GM21423 (cell line): Measurements from ENCODE around the gene TNFSF13.
A peak's percentile ranks its signal among the peaks of the same experiment; 100 is the strongest.

ENCODE experiments used
- ATAC-seq: cut with Tn5 transposase; IDR thresholded peaks from one replicate; pipeline ENCODE4 v1.9.1; 2021; ENCODE audit warnings: mild to moderate bottlenecking, moderate library complexity; ENCODE audit not compliant: unreplicated experiment

TNFSF13 gene

DNA sequence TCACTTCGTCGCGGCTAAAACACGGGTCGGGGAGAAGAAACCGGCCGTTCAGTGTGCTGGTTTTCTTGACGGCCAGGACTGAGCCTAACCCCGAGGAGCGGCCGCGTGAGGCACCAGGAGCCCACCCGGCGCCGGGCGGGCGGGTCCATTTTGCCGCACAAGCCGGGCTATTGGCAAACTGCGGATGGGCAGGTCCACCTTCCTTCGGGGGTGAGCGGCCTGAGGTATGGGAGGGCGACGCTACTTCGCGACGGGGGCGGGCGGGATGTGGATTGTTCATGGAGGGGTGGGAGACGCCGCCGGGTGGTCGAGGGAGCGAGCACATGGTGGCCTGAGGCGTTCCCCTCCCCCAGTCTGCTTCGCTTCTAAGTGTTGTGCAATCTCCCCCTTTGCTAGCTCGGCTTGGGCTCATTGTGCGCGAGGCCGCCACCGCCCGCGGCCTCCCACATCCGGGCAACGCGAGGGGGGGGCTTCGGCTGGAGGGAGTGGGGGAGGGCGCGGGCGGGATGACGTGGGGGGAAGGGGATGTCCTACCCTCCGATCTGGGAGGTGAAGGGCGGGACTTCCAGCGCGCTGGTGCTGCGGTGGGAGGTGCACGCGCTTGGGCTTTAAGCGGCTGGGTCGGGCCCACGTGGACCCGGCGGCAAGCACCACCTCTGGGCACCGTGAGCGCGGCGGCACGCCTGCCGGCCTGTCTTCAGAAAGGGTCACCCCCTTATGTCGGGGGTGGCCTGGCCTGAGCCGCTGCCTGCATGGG lies 15.0 kb downstream of the TNFSF13 start:
- ATAC-seq, result peak; percentile 19

DNA sequence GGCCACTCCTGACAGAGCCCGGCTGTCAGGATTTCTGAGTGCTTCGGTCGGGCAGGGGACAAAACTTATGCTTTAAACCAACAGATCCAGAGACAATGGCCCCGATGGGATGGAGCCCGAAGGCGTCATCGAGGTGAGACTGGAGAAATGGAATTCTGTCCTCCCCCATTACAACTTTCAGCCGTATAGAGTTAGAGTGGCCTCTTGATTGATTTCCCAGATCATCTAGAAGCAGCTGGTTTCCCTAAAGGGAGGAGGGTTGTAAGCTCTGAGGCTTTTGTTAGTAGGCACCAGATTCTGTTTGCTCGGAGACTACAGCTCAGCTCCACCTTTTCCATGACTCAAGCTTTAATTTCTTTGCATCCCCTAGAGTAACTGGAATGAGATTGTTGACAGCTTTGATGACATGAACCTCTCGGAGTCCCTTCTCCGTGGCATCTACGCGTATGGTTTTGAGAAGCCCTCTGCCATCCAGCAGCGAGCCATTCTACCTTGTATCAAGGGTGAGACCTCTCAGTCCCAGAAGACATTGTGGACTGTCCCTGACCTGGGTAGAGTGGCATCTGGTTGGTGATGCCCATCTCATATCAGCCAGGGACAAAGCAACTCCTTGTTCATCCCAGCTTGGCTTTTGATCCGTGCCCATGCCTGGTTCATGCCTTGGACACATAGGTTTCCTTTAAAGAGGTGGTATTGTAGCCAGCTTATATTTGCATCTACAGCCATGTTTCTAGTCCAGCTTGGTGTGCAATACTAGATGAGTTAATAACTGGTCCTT lies 15.8 kb downstream of the TNFSF13 start:
- ATAC-seq, result no peak

DNA sequence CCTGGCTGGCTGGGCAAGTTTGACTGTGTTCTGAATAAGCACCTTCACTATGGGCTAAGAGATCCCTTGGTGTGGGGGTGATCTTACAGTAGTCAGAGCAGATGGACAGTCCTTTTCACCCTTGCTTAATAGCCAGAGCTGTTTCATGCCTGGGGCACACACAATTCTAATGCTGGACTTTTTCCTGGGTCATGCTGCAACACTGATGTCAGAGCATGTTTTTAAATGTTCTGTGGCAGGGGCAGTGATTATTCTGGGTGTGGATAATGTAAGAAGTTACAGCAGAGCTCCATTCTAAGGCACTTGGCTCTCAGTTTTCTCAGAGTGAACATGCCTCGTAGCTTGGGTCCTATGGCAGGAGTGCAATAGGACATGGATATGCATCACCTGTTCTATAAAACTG lies 16.9 kb downstream of the TNFSF13 start:
- ATAC-seq, result no peak

DNA sequence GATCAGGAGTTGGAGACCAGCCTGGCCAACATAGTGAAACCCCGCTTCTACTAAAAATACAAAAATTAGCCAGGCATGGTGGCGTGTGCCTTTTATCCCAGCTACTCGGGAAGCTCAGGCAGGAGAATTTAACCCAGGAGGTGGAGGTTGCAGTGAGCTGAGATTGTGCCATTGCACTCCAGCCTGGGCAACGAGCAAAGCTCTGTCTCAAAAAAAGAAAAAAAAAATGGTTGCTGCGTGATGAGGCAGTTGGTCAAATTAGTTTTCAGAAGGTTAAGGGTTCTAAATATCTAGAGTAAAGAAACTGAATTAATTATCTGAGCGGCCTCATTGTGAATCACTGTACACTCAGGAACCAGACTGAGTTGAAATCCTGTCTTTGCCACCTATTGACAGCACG lies 17.4 kb downstream of the TNFSF13 start:
- no peak for ATAC-seq

- no peak for ATAC-seq
Measured at GRCh38 chr17:7576432-7576937, 17.9 kb downstream of the TNFSF13 start.

- ATAC-seq, result no peak
Measured at GRCh38 chr17:7577327-7578199, 19.0 kb downstream of the TNFSF13 start.

DNA sequence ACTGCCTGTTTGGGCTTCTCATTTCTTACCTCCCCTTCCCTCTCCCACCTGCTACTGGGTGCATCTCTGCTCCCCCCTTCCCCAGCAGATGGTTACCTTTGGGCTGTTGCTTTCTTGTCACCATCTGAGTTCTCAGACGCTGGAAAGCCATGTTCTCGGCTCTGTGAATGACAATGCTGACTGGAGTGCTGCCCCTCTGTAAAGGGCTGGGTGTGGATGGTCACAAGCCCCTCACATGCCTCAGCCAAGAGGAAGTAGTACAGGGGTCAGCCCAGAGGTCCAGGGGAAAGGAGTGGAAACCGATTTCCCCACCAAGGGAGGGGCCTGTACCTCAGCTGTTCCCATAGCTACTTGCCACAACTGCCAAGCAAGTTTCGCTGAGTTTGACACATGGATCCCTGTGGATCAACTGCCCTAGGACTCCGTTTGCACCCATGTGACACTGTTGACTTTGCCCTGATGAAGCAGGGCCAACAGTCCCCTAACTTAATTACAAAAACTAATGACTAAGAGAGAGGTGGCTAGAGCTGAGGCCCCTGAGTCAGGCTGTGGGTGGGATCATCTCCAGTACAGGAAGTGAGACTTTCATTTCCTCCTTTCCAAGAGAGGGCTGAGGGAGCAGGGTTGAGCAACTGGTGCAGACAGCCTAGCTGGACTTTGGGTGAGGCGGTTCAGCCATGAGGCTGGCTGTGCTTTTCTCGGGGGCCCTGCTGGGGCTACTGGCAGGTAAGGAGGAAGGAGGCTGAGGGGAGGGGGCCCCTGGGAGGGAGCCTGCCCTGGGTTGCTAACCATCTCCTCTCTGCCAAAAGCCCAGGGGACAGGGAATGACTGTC lies 20.7 kb downstream of the TNFSF13 start, which contains the start of gene CD68:
CD68 (plus strand) TSS at position 638 of the 833 bp plus-strand sequence; CDS start at position 678, 40 bp downstream.
- ATAC-seq, result peak; percentile 33

- ATAC-seq, result no peak
Measured at GRCh38 chr17:7579834-7580603, 21.5 kb downstream of the TNFSF13 start.

DNA sequence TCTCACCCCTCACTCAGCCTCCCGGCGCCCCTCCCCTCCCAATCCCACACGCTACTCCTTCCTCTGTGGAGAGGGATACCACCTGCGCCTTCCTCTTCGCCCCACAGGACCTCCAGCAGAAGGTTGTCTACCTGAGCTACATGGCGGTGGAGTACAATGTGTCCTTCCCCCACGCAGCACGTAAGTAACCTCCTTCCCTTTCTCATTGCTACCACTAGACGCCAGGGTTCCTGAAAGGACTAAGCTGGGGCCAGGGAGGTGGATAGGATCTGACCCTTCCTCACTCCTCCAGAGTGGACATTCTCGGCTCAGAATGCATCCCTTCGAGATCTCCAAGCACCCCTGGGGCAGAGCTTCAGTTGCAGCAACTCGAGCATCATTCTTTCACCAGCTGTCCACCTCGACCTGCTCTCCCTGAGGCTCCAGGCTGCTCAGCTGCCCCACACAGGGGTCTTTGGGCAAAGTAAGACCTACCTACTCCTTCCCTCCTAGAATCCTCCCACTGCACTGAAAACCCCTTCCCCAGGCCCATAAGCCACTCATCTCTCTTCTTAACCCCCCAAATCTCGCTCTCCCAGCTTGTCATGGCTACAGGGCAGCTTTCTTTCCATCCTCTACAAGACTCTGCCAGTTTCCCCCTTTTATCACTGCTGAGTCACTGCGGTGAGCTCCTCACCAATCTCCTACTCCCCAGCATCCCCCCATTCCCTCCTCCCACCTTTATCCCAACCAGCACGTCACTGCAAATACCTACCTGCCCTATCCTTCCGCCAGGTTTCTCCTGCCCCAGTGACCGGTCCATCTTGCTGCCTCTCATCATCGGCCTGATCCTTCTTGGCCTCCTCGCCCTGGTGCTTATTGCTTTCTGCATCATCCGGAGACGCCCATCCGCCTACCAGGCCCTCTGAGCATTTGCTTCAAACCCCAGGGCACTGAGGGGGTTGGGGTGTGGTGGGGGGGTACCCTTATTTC lies 22.3 kb downstream of the TNFSF13 start:
- ATAC-seq, result no peak

GRCh38 chr17:7582396-7583252 lies 24.1 kb downstream of the TNFSF13 start:
- ATAC-seq, result no peak

GRCh38 chr17:7583253-7584109 lies 24.9 kb downstream of the TNFSF13 start, which contains the start of gene MPDU1:
Gene MPDU1 (plus strand): TSS chr17:7583852. CDS start chr17:7583863, 11 bp downstream.
- ATAC-seq, result peak; percentile 55

- ATAC-seq, result no peak
Measured at GRCh38 chr17:7586673-7587419, 28.3 kb downstream of the TNFSF13 start.

GRCh38 chr17:7587420-7588151 lies 29.0 kb downstream of the TNFSF13 start:
- ATAC-seq, result no peak

DNA sequence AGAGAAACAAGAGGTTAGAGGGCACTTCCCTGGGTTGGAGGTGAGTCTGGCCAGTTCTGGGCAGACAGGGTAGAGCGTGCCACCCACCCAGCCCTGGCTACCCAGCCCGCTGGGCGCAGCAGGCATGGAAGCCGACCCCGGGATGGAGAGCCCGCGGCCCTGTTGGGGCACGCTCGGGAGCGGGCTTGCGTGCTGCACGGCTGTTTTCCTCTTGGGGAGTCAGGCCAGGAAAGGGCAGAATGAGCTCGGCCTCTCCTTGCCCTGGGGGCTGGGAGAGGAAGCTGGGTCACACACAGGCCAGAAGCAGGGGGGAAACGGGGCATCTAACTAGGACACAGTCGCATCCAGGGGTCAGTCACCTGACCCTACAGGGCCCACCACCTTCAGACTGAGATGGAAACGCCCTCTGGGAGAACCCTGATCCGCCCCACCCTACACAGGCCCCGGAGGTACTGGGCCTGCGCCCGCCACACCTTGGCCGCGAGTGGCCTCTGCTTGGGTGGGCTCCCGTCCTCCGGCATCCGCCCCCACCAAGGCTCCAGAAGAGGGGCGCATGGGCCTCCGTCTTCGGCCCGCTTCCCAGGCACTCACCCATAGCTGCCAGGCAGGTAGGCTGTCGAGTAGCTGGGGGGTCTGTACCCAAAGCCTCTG lies 30.1 kb downstream of the TNFSF13 start:
- ATAC-seq, result no peak
